ENCODE data around the gene TBC1D7. TPM values are rescaled to one million over a fixed set of nuclear protein-coding genes. Genes with fewer than 3 reads are reported as not detected.

Gene TBC1D7
- total RNA-seq, 1 experiment from 2014 or later: 44.9 TPM

- ChIA-PET CTCF (no interaction called here), POLR2A (no interaction called here)
- Mint-ChIP-seq H3K27ac (no peak overlapping the region), H3K4me1 (no peaks in the 10 kb centered on the region), H3K4me3 (no peak overlapping the region), H3K9me3 (no peaks in the 10 kb centered on the region), H3K27me3 (ENCODE audit: low read depth) (no peaks in the 10 kb centered on the region), H3K36me3 (peaks cover 48% of the 10 kb centered on the region)
- ATAC-seq (no peak), DNase-seq (ENCODE audit: low spot score) (no peak)
- no peak for TF ChIP-seq GABPB1 (CRISPR knock-in tag; IDR thresholded peaks at IDR 0.05)
- no peak for TF ChIP-seq CDX4 (CRISPR knock-in tag; IDR thresholded peaks at IDR 0.05; ENCODE audit: borderline replicate concordance)
- no peak for TF ChIP-seq USF1 (CRISPR knock-in tag; IDR thresholded peaks at IDR 0.05)
- TF ChIP-seq AFF4 (CRISPR knock-in tag; IDR thresholded peaks at IDR 0.05; ENCODE audit: borderline replicate concordance): no peak
- no peak for TF ChIP-seq OVOL2 (CRISPR knock-in tag; IDR thresholded peaks at IDR 0.05; ENCODE audit: borderline replicate concordance)
- no peak for TF ChIP-seq ESRRA (CRISPR knock-in tag; IDR thresholded peaks at IDR 0.05; ENCODE audit: borderline replicate concordance)
- TF ChIP-seq ZNF532 (CRISPR knock-in tag; IDR thresholded peaks at IDR 0.05; ENCODE audit: borderline replicate concordance): no peak
- no peak for TF ChIP-seq TEAD1 (CRISPR knock-in tag; IDR thresholded peaks at IDR 0.05)
- TF ChIP-seq ZNF425 (CRISPR knock-in tag; conservative IDR thresholded peaks at IDR 0.05): no peak
- TF ChIP-seq ZBTB43 (CRISPR knock-in tag; IDR thresholded peaks at IDR 0.05): no peak
- no peak for TF ChIP-seq PRRX2 (CRISPR knock-in tag; IDR thresholded peaks at IDR 0.05)
- TF ChIP-seq USF2 (CRISPR knock-in tag; IDR thresholded peaks at IDR 0.05): no peak
- no peak for TF ChIP-seq ZNF138 (CRISPR knock-in tag; conservative IDR thresholded peaks at IDR 0.05)
- TF ChIP-seq SP1 (CRISPR knock-in tag; conservative IDR thresholded peaks at IDR 0.05): no peak
- TF ChIP-seq SMAD4 (CRISPR knock-in tag; IDR thresholded peaks at IDR 0.05): no peak
Measured at GRCh38 chr6:13305288-13305687, 23.0 kb downstream of the TBC1D7 start.

All from WTC11 (cell line).